GM12878 (cell line): ENCODE results near the gene AIP. TPM values are rescaled to one million over a fixed set of nuclear protein-coding genes. Genes with fewer than 3 reads are reported as not detected.

Experiments
- ATAC-seq: fragments of 200-7000 bp; cut with Tn5 transposase; 3 replicates; pipeline ENCODE4 v1.9.1; 2020; ENCODE audit warnings: mild to moderate bottlenecking, moderate library complexity
- BruUV-seq: library from RNA; stranded (reverse); fragments of 400-500 nt; replicated peaks from 2 replicates; lab custom pipeline; 2021; lab: Mats Ljungman, UMichigan
- CTCF ChIA-PET: fragments of 300-600 bp; sonication (Branson Sonifier 250); formaldehyde crosslinking; extraction: SDS; loops from one replicate; lab custom pipeline; 2021; ENCODE audit warnings: inconsistent platforms; lab: Yijun Ruan, JAX
- POLR2A ChIA-PET: fragments of 350-600 bp; formaldehyde crosslinking; extraction: SDS; loops from one replicate; lab custom pipeline; 2021; ENCODE audit warnings: inconsistent platforms; lab: Charles Lee
- RAD21 ChIA-PET: fragments of 300-600 bp; sonication (Branson Sonifier 250); formaldehyde crosslinking; loops from one replicate; lab custom pipeline; 2023; ENCODE audit warnings: antibody characterized with exemption; ENCODE audit not compliant: unreplicated experiment; lab: Charles Lee
- SMC1A ChIA-PET: fragments of 300-600 bp; sonication (Branson Sonifier 250); formaldehyde crosslinking; loops from one replicate; lab custom pipeline; 2023; ENCODE audit not compliant: unreplicated experiment, uncharacterized antibody; lab: Charles Lee
- DNase-seq: peaks from one replicate; pipeline ENCODE4 v3.0.0-alpha.2; 2011; ENCODE audit warnings: low read depth, low spot score
- FAIRE-seq: peaks from 3 replicates; lab custom pipeline; 2011; peaks lifted over from hg19 to GRCh38; lab: Jason Lieb, UNC
- H2AFZ ChIP-seq: 2 replicates; pipeline ENCODE4 v1.6.0; 2011; ENCODE audit warnings: low read depth, low read length, control low read depth; ENCODE audit not compliant: control insufficient read depth
- H3K27ac ChIP-seq: 2 replicates; pipeline ENCODE4 v1.5.1; 2011; ENCODE audit warnings: control low read depth; ENCODE audit not compliant: control insufficient read depth, insufficient read depth
- H3K27me3 ChIP-seq, 2 experiments: replicated peaks in 1 of 2; 2 replicates each; pipeline versions ENCODE4 v1.6.0 to v1.6.1; 2011; ENCODE audit warnings: low read length in 1 of 2; ENCODE audit not compliant: control insufficient read depth in 2 of 2, insufficient read depth in 2 of 2
- H3K36me3 ChIP-seq, 2 experiments: 2 replicates each; pipeline ENCODE4 v1.5.1; 2011; ENCODE audit warnings: low read length in 1 of 2; ENCODE audit not compliant: control insufficient read depth in 2 of 2, insufficient read depth in 2 of 2
- H3K4me1 ChIP-seq: 2 replicates; pipeline ENCODE4 v1.6.1; 2011; ENCODE audit warnings: mild to moderate bottlenecking, low read length, moderate library complexity, mixed read lengths; ENCODE audit not compliant: control insufficient read depth, insufficient read depth
- H3K4me2 ChIP-seq: 2 replicates; pipeline ENCODE4 v1.6.0; 2011; ENCODE audit warnings: control low read depth; ENCODE audit not compliant: control insufficient read depth, insufficient read depth
- H3K4me3 ChIP-seq: fragments of 200-600 bp; sonication (generic); 2 replicates; pipeline ENCODE4 v1.5.1; 2016
- H3K79me2 ChIP-seq: 2 replicates; pipeline ENCODE4 v1.6.0; 2011; ENCODE audit warnings: low read length; ENCODE audit not compliant: control insufficient read depth, insufficient read depth
- H3K9ac ChIP-seq: 2 replicates; pipeline ENCODE4 v1.8.0; 2011; ENCODE audit warnings: low read length, control low read depth, mixed read lengths; ENCODE audit not compliant: control insufficient read depth, insufficient read depth
- H3K9me3 ChIP-seq: replicated peaks from 3 replicates; pipeline ENCODE4 v1.5.1; 2011; ENCODE audit warnings: mild to moderate bottlenecking, low read length; ENCODE audit not compliant: control insufficient read depth, insufficient read depth
- H4K20me1 ChIP-seq: 2 replicates; pipeline ENCODE4 v1.6.0; 2011; ENCODE audit not compliant: control insufficient read depth, insufficient read depth
- DPF2 ChIP-seq: fragments of 450-650 bp; IDR thresholded peaks from 2 replicates; pipeline ENCODE4 v1.6.1; 2017; ENCODE audit warnings: mild to moderate bottlenecking
- EP300 ChIP-seq, 2 experiments: fragments of 150-350 bp in 1 of 2; IDR thresholded peaks; 2 replicates each; pipeline ENCODE4 v1.6.1; 2011 to 2012; ENCODE audit warnings: low read depth in 2 of 2, low read length in 2 of 2, borderline replicate concordance in 1 of 2, improper control_type of control experiment in 1 of 2, inconsistent platforms in 1 of 2; ENCODE audit not compliant: control insufficient read depth in 1 of 2
- JUNB ChIP-seq: IDR thresholded peaks from 2 replicates; pipeline ENCODE4 v1.6.1; 2016; ENCODE audit warnings: antibody characterized with exemption, mild to moderate bottlenecking
- POLR2AphosphoS5 ChIP-seq: IDR thresholded peaks from 2 replicates; pipeline ENCODE4 v1.6.1; 2011; ENCODE audit warnings: mild to moderate bottlenecking, low read length, inconsistent platforms
- RBBP5 ChIP-seq: fragments of 200-600 bp; sonication (generic); conservative IDR thresholded peaks from 2 replicates; pipeline ENCODE4 v1.6.1; 2016
- RELA ChIP-seq: fragments of 450-650 bp; IDR thresholded peaks from 2 replicates; pipeline ENCODE4 v1.8.0; 2014; ENCODE audit warnings: borderline replicate concordance; ENCODE audit not compliant: partially characterized antibody
- SP1 ChIP-seq: IDR thresholded peaks from one replicate; pipeline ENCODE4 v1.6.1; 2011; ENCODE audit warnings: low read depth, low read length
- SRF ChIP-seq, 2 experiments: IDR thresholded peaks; 2 replicates each; pipeline ENCODE4 v1.6.1; 2011; ENCODE audit warnings: low read depth in 2 of 2, low read length in 2 of 2, mild to moderate bottlenecking in 1 of 2, moderate library complexity in 1 of 2
- TBL1XR1 ChIP-seq: IDR thresholded peaks from 2 replicates; pipeline ENCODE4 v1.6.1; 2012; ENCODE audit warnings: low read depth, low read length, improper control_type of control experiment
- ZNF384 ChIP-seq: IDR thresholded peaks from 2 replicates; pipeline ENCODE4 v1.6.1; 2012; ENCODE audit warnings: low read depth, mild to moderate bottlenecking, low read length, improper control_type of control experiment, borderline replicate concordance
- WGBS: methylation state at CpG from one replicate; pipeline ENCODE4 v1.1.6; 2016; ENCODE audit warnings: low lambda C conversion rate; ENCODE audit not compliant: insufficient replicate concordance, insufficient coverage; ENCODE audit errors: missing lambda C conversion rate; 5-methylcytosine and 5-hydroxymethylcytosine counted together
- in situ Hi-C: fragments of 300-500 bp; cut with MboI; formaldehyde crosslinking; loops from 9 replicates; pipeline ENCODE4 v1.14.3; 2018; ENCODE audit warnings: mixed read lengths
- intact Hi-C: fragments of 100-400 bp; cut with micrococcal nuclease; formaldehyde crosslinking; loops from one replicate; pipeline ENCODE4 v1.14.2; 2022; ENCODE audit not compliant: unreplicated experiment
- polyA plus RNA-seq, 11 experiments: library from polyadenylated mRNA; depleted of rRNA in 4 of 11; unstranded in 6 of 11; stranded (reverse) in 5 of 11; fragments of >200 nt; fragmentation: Nextera tagmentation in 4 of 11; fragmentation: Illumina TruSeq in 1 of 11; extraction: Ambion mirVana in 4 of 11; extraction: Trizol in 1 of 11; gene quantifications; 1 replicate in 1 of 11; 2 replicates in 10 of 11; pipeline versions ENCODE4 v1.2.1 to v1.2.3, GENCODE V29; 2011 to 2016; ENCODE audit warnings: inconsistent platforms in 2 of 11, missing spikeins in 2 of 11, low read depth in 1 of 11
- total RNA-seq, 4 experiments: library from RNA; depleted of rRNA in 3 of 4; stranded (reverse); fragments of >200 nt in 3 of 4; fragmentation: Illumina TruSeq in 1 of 4; extraction: Trizol in 1 of 4; gene quantifications; 2 replicates each; pipeline versions ENCODE4 v1.2.1 to v1.2.3, GENCODE V29; 2013 to 2021
- TF ChIP-seq, protein P1 (sequence below): IDR thresholded peaks from 2 replicates; pipeline ENCODE4 v1.6.1; 2011; ENCODE audit warnings: low read depth, low read length, improper control_type of control experiment, borderline replicate concordance

The AIP gene
- total and polyA plus RNA-seq, 10 of the 15 experiments (the other 5 are each of a cell fraction or from before 2014, with no cell fraction given): 12.6 to 164 (median 104) TPM

DNA sequence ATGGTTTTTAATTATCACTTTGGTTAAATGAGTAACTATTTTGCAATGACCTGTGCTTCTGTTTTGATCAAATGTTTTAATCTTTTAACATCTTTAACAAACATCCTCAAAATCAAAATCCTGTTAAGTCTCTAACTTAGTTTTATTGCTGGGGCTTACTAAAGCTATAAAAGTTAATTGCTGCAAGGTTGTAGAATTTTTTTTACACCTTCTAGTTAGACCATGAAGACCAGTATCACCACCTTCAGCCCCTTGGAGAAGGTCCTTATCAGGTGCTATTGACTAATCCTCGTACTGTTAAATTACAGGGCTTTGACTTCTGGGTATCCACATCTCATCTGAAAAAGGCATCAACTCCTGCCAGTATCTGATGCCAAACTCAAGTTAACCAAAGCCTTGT is 52.7 kb downstream of the AIP start:
- peaks cover 10% of the 10 kb centered on the region; the same call in 2 of the 3 replicates for H3K9me3 ChIP-seq
- no peak overlapping the region for H3K9ac ChIP-seq
- FAIRE-seq (no peak), DNase-seq (no peak), ATAC-seq (no peak)
- intact Hi-C loops: no loop called here
- H4K20me1 ChIP-seq: no peaks in the 10 kb centered on the region
- ChIA-PET CTCF (interaction anchor here (0.7 kb wide), 1 partner anchor 37 kb away, joined by 4 read pairs; no protein-coding TSS in a partner anchor), POLR2A (no interaction called here), SMC1A (interaction anchor here (1.4 kb wide), 1 partner anchor 41 kb away, joined by 4 read pairs; no protein-coding TSS in a partner anchor), RAD21 (no interaction called here)
- H3K79me2 ChIP-seq: no peaks in the 10 kb centered on the region
- TF ChIP-seq JUNB: no peak
- TF ChIP-seq DPF2: no peak
- TF ChIP-seq EP300 (IDR thresholded peaks at IDR 0.05; ENCODE audit: borderline replicate concordance in 1 of 2, control insufficient read depth in 1 of 2, low read depth in 2 of 2, low read length in 2 of 2): no peak
- TF ChIP-seq ZNF384: no peak
- no peak for TF ChIP-seq TBL1XR1
- TF ChIP-seq, protein P1, sequence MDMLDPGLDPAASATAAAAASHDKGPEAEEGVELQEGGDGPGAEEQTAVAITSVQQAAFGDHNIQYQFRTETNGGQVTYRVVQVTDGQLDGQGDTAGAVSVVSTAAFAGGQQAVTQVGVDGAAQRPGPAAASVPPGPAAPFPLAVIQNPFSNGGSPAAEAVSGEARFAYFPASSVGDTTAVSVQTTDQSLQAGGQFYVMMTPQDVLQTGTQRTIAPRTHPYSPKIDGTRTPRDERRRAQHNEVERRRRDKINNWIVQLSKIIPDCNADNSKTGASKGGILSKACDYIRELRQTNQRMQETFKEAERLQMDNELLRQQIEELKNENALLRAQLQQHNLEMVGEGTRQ: no peak
- no peak for TF ChIP-seq RBBP5
- no peak for TF ChIP-seq SP1
- TF ChIP-seq RELA: no peak
- TF ChIP-seq SRF (IDR thresholded peaks at IDR 0.05; ENCODE audit: low read depth in 2 of 2, low read length in 2 of 2): no peak
- no peak for TF ChIP-seq POLR2AphosphoS5
- no peak overlapping the region for H2AFZ ChIP-seq
- no peak overlapping the region for H3K4me2 ChIP-seq
- in situ Hi-C loops: no loop called here
- no TSS peak for BruUV-seq
- no peak overlapping the region for H3K27ac ChIP-seq
- no peaks in the 10 kb centered on the region for H3K36me3 ChIP-seq
- no peaks in the 10 kb centered on the region; a peak in 1 of 4 replicates for H3K27me3 ChIP-seq
- 5% methylated on average over 1 of the region's 1 CpG for WGBS
- no peaks in the 10 kb centered on the region for H3K4me1 ChIP-seq
- no peak overlapping the region for H3K4me3 ChIP-seq
